ENCODE measurements around the gene ZFYVE28.

The ZFYVE28 gene

GRCh38 chr4:2327579-2327978 is 90.9 kb downstream of the ZFYVE28 start:
- DNase-seq, result no peak

GRCh38 chr4:2324891-2325290 is 93.6 kb downstream of the ZFYVE28 start:
- DNase-seq, result no peak

DNA sequence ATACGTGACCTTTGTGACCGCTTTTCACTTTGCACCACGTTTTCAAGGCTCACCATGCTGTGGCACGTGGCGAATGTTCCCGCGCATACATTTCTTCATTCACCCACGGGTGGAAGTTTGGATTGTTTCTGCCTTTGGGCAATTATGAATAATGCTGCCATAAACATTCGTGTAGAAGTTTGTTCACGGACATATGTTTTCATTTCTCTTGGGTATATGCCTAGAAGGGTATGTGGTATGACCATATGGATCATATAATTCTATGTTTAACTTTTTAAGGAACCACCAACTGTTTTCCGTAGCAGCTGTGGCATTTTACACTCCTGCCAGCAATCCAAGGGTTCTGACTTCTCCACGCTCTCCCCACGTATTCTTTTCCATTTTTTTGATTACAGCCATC is 95.6 kb downstream of the ZFYVE28 start:
- DNase-seq, result no peak

- no peak for DNase-seq
These were observed 96.2 kb downstream of the ZFYVE28 start for GRCh38 chr4:2322227-2322626.

GRCh38 chr4:2321279-2322196 is 96.9 kb downstream of the ZFYVE28 start:
- DNase-seq, result no peak

DNA sequence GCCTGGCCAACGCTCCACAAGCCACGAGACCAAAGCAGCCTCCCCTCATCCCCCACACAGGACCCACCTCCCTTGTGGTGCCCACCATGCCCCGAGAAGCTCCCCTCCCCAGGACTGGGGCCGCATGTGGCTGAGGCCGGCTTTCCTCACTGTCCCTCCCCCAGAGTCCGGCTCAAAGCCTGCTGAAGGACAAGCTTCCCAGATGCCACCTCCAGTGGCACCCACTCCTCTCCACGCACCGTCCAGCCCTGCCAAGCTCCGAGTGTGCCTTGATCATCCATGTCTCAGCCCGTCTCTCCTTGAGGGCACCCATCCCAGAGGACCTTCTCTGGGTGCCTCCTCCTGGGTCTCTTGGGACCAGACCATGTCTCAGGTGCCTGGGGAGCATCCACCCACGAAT is 97.7 kb downstream of the ZFYVE28 start:
- DNase-seq, result no peak

GRCh38 chr4:2320152-2320551 is 98.3 kb downstream of the ZFYVE28 start:
- no peak for DNase-seq

DNA sequence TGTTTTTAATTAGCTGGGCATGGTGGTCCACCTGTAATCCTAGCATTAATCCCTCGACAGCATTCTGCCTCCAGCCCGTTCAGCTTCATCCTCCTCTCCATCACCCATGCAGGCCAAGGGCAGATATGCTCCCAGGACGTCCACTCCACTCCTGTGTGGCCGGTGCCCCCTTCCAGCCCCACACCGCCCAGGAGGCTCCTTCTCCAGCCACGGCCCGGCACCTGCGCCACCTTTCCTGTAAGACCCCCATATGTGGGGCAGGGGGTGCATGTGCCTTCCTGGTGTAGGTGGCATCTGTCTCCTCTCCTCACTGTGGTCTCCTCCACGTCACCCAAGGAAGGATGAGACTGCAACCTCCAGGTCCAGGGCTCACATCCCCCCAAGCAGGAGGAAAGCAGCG is 99.6 kb downstream of the ZFYVE28 start:
- DNase-seq, result no peak

GRCh38 chr4:2318476-2318875 is 100.0 kb downstream of the ZFYVE28 start:
- no peak for DNase-seq

DNA sequence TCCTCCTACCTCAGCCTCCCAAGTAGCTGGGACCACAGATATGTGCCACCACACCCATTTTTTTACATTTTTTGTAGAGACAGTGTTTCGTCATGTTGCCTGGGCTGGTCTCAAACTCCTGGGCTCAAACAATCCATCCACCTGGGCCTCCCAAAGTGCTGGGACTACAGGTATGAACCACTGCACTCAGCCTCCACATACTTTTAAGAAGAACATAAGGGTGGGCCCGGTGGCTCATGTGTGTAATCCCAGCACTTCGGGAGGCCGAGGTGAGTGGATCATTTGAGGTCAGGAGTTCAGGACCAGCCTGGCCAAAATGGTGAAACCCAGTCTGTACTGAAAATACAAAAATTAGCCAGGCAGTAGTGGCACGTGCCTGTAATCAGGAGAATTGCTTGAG is 105.1 kb downstream of the ZFYVE28 start:
- DNase-seq, result no peak

- DNase-seq, result no peak
These were observed 111.6 kb downstream of the ZFYVE28 start for GRCh38 chr4:2306773-2307410.

- DNase-seq, result no peak
These were observed 112.5 kb downstream of the ZFYVE28 start for GRCh38 chr4:2305766-2306501.

DNA sequence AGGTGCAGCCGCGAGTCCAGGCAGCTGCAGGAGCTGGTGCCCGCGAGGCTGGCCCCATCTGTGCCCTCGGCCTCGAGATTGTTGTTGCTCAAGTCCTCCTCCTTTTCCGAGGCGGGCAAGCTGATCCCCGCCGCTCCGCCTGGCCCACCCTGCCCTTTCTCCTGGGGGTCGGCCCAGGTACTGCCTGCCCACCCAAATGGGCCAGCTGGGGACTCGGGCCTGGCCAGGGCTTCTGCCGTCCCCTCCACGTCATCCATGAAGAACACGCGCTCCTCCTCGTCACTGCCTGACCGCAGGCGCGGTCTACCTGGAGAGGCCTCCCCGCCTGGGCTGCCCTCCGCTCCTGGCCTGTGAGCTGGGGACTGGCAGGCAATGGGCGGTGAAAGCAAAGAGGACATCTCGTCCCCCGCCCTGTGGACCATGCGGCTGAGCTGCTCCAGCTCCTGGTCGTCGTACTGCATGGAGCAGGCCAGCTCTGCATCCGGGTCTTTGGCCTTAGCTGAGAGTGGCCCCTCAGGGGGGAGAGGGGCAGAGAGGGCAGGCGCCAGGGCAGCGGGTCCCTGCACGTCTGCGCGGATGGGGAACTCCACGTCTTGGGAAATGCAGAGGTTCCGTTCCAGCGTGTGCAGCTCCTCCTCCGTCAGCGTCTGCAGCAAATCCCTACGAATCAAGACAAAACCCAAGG is 113.4 kb downstream of the ZFYVE28 start:
- DNase-seq, result no peak

DNA sequence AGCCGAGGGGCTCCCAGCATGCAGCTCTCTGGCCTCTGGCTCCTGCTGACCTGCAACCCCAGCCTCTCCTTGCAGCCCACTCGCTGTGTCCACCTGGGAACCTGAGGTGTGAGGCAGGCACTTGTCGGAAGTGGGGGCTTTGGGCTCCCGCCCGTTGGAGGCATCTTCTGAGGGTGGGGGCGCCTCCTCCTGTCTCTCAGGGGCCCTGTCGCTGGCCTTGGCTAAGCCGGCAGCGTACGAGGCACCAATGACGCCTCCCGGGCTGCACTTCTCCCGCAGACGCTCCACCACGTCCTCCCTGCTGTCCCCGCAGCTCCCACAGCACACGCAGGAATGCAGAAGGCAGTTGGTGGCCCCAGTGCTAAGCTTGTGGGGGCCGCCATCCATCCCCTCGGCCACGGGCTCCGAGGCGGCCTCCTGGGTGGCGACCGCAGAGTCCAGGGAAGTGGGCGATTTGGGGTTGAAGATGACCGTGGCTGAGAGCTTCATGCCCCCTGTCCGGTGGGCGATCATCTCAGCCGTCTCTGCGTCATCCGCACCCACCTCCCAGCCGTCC is 114.0 kb downstream of the ZFYVE28 start:
- DNase-seq, result no peak

GRCh38 chr4:2303686-2304320 is 114.6 kb downstream of the ZFYVE28 start:
- DNase-seq, result no peak

DNA sequence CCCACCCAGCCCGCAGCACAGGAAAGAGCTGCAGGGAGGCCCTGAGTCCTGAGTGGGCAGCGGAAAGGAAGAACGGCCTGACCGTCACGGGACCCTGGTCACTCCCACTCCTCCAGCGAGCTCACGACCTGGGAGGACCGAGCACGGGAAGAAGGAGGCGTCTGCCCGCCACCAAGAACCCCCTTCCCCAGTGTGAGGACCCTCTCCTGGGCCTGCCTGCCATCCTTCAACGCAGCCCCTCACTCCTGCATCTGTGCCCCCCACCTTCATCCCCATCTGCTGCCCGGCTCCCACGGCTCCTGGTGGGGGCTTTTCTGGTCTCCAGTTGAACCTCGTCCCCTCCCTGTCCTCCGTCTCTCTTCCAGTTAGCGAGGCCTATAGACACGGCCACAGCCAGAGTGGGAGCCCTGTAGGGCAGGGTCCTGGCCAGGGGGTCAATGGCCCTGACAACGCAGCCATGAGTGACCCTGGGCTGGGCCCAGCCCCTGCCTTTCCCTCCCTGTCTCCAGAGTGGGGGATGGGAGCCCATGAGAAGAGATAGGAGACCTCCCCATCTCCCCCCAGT is 115.2 kb downstream of the ZFYVE28 start:
- DNase-seq, result no peak

DNA sequence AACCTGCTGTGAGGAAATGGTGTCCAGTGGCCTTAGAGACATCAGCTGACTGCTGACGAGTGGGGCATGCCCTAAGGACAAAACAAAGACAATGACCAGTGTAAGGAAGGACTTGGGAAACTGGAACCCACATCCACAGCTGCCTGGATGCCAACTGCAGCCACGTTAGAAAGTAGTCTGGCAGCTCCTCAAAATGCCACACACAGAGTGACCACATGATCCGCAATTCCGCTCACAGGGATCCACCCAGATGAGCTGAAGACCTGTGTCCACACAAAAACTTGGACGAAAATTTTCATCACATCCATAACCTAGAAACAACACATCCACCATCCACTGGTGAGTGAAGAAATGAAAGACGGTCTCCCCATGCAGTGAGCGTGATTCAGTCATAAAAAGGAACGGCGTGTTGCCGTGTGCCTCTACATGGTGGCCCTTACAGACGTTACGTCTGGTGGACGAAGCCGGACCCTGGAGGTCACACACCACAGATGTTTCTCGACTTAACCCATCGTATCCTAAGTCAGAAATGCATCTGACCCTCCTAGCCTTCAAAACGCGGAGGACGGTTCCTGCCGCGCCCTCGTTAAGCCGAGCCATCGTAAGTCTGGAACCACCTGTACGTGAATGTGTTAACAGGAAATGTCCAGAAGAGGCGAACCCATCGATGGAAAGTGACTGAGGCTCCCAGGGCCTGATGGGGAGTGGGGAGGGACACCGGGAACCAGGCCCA is 115.9 kb downstream of the ZFYVE28 start:
- no peak for DNase-seq

- DNase-seq, result no peak
These were observed 116.6 kb downstream of the ZFYVE28 start for GRCh38 chr4:2301806-2302205.

DNA sequence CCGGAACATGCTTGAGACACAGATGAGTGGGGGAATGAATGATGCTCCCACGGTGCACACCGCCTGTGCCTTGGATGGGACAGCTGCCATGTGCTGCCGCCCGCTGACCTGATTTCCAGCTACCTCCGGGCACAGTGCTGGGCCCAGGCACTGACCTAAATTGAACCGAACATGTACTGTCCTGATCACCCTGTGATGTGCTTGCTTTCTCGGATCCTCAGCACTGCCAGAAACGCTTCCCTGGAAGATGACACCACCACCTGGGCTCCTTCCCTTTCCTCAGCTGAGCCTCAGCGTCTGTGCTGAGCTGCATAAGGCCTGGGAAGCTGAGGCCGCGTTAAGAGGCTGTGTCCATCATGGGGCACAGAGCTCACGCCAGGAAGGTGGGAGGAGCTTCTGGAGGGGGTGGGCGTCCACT is 117.2 kb downstream of the ZFYVE28 start:
- DNase-seq, result no peak

DNA sequence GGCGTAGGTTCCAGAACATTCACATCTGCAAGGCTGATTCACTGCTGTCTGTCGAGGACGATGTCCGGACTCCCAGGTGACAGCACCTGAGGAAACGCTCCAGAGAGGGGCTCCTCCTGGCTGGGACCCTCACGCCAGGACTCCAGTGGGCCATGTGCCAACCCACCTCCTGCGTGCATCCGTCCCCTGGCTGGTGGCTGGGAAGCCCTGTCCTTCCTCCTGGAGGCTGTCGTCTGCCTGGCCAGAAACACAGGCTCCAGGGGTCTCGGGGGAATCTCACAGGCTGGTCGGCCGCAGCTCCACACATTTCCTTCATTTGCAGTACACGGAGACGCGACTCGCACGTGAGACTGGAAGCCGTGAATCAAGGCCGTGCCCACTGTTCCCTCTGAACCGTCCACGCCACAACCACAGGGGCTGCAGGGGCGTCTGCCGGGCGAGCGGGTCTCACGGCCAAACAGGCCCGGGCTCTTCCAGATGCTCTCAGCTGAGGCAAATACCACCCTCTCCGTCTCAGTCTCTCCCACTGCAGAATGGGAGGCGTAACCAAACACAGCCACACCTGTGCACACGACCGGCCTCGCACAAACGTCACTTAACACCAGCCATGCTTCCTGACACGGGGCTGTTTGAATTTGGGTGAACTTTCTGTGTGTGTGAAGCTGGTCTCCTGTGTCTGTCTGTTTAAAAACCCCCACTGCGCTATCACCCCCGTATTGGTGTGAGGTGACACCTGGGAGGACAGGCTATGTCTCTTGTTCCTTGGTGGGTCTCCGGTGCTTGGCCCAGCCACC is 117.8 kb downstream of the ZFYVE28 start:
- DNase-seq, result no peak
